Body of pancreas (tissue), 4 donors: ENCODE data around the gene SRBD1.

Source experiments
- POLR2A ChIP-seq, 3 donors: fragments of 450-650 bp; IDR thresholded peaks; one replicate each; pipeline ENCODE4 v1.6.1; 2016; ENCODE audit warnings: antibody characterized with exemption in 3 of 3, mild to moderate bottlenecking in 2 of 3
- TF ChIP-seq, protein P1 (sequence below), 7 experiments: fragments of 450-650 bp in 4 of 7; fragments of 200-600 bp in 3 of 7; sonication (generic) in 3 of 7; IDR thresholded peaks; one replicate each; pipeline ENCODE4 v1.5.1; 2016 to 2019; ENCODE audit warnings: antibody characterized with exemption in 7 of 7

DNA sequence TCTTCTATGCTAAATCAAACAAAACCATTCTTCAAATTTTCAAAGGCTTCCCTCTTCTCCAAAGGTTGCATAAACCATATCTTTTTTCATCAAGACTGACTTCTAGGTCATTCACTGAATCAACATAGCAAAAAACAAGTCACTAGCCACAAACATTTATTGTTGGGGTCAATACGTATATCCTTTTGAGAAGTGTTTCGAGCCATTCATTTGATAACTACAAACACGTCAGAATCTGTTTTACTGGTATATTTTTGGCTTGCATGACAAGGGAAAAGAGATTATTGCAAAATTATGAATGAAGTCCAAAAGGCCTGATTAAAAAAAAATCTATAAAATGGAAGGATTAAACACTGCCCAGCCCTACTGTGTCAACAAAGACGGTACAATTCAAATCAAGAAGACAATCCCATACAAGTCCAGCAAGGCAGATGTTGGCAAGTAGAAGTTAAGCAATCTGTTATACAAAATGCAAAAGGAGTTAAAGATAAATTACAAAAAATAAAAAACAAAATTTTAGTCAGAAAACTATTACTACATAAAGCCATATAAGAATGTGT is 222.4 kb downstream of the SRBD1 start:
- TF ChIP-seq, protein P1, sequence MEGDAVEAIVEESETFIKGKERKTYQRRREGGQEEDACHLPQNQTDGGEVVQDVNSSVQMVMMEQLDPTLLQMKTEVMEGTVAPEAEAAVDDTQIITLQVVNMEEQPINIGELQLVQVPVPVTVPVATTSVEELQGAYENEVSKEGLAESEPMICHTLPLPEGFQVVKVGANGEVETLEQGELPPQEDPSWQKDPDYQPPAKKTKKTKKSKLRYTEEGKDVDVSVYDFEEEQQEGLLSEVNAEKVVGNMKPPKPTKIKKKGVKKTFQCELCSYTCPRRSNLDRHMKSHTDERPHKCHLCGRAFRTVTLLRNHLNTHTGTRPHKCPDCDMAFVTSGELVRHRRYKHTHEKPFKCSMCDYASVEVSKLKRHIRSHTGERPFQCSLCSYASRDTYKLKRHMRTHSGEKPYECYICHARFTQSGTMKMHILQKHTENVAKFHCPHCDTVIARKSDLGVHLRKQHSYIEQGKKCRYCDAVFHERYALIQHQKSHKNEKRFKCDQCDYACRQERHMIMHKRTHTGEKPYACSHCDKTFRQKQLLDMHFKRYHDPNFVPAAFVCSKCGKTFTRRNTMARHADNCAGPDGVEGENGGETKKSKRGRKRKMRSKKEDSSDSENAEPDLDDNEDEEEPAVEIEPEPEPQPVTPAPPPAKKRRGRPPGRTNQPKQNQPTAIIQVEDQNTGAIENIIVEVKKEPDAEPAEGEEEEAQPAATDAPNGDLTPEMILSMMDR (IDR thresholded peaks at IDR 0.05), result no peak
- no peak for TF ChIP-seq POLR2A (IDR thresholded peaks at IDR 0.05)
